Adrenal gland (tissue), 12 donors: ENCODE measurements around the gene EEF1G. TPM values are rescaled to one million over a fixed set of nuclear protein-coding genes. Genes with fewer than 3 reads are reported as not detected.

Experiments used
- DNase-seq, 7 donors: peaks; one replicate each; pipeline ENCODE4 v3.0.0-alpha.2; 2019 to 2020
- H3K27ac ChIP-seq, 5 donors: fragments of 200-600 bp; sonication (generic) in 4 of 5; 1 replicate in 3 of 5; 2 replicates in 2 of 5; pipeline versions ENCODE4 v1.5.1 to v1.8.0; 2016 to 2020; ENCODE audit warnings: mild to moderate bottlenecking in 1 of 5
- H3K27me3 ChIP-seq: fragments of 200-600 bp; 2 replicates; pipeline ENCODE4 v1.8.0; 2021
- H3K36me3 ChIP-seq, 2 donors: fragments of 200-600 bp; replicated peaks in 1 of 2; 1 replicate in 1 of 2; 2 replicates in 1 of 2; pipeline versions ENCODE4 v1.5.1 to v1.8.0; 2018 to 2022
- H3K4me1 ChIP-seq, 2 donors: fragments of 200-600 bp; replicated peaks in 1 of 2; 1 replicate in 1 of 2; 2 replicates in 1 of 2; pipeline versions ENCODE4 v1.5.1 to v1.8.0; 2018 to 2021
- H3K4me3 ChIP-seq, 4 donors: fragments of 200-600 bp; sonication (generic) in 3 of 4; one replicate each; pipeline ENCODE4 v1.5.1; 2016 to 2018
- H3K9me3 ChIP-seq, 3 donors: fragments of 200-600 bp; sonication (generic) in 1 of 3; replicated peaks in 1 of 3; 1 replicate in 2 of 3; 2 replicates in 1 of 3; pipeline versions ENCODE4 v1.5.1 to v1.8.0; 2016 to 2021
- POLR2A ChIP-seq, 2 donors: fragments of 450-650 bp; IDR thresholded peaks; one replicate each; pipeline ENCODE4 v1.6.1; 2017; ENCODE audit warnings: antibody characterized with exemption in 2 of 2, mild to moderate bottlenecking in 2 of 2, moderate library complexity in 1 of 2
- WGBS, 4 donors: extraction: QIAGEN DNeasy Blood & Tissue Kit in 2 of 4; methylation state at CpG; one replicate each; pipeline versions ENCODE4 v1.1.5 to v1.1.7; 2013 to 2017; 5-methylcytosine and 5-hydroxymethylcytosine counted together
- intact Hi-C, 2 donors: fragments of 100-400 bp; cut with DNase I; formaldehyde crosslinking; loops; one replicate each; pipeline versions ENCODE4 v1.14.1 to v1.15.0; 2022 to 2023
- microRNA-seq, 3 donors: library from miRNA; unstranded; fragments of <30 nt; microRNA quantifications; one replicate each; pipeline ENCODE4, GENCODE V29; 2017 to 2020
- polyA plus RNA-seq, 3 donors: library from polyadenylated mRNA; stranded (reverse); fragments of 200-250 nt in 2 of 3; fragments of 350-450 nt in 1 of 3; fragmentation: Illumina TruSeq in 1 of 3; extraction: RNeasy Lipid Tissue Mini Kit (QIAGEN cat#74804) in 1 of 3; gene quantifications; one replicate each; pipeline ENCODE4 v1.2.3, GENCODE V29; 2013 to 2014
- small RNA-seq, 2 donors: library from RNA; depleted of rRNA; stranded (forward); fragments of <200 nt; gene quantifications; one replicate each; pipeline ENCODE3, GENCODE V24; 2016
- total RNA-seq, 9 donors: library from RNA; depleted of rRNA in 4 of 9; stranded (reverse); fragments of >200 nt in 4 of 9; fragments of 120-200 nt in 1 of 9; fragmentation: NEBNext Ultra II Directional in 1 of 9; extraction: Animal tissue kit (Norgen Biotek cat#: 25700) in 1 of 9; gene quantifications; one replicate each; pipeline versions ENCODE4 v1.1.0 to v1.2.4, GENCODE V29; 2013 to 2023
- TF ChIP-seq, protein P1 (sequence below), 6 experiments: fragments of 450-650 bp in 4 of 6; fragments of 200-600 bp in 2 of 6; sonication (generic) in 1 of 6; IDR thresholded peaks; 1 replicate in 5 of 6; 2 replicates in 1 of 6; pipeline versions ENCODE4 v1.5.1 to v1.8.0; 2016 to 2021; ENCODE audit warnings: antibody characterized with exemption in 6 of 6, mild to moderate bottlenecking in 2 of 6, moderate library complexity in 1 of 6
- donor health status: healthy with polysubstance abuse.
- donor health status: Bipolar disorder and iron deficiency.
- donor health status: DM: yes; HTN: yes; CAD: no.
- donor health status: DM: no; HTN: no; CAD: no.
- donor health status: DM: no; HTN: no; CAD: no.
- donor health status: DM: yes; HTN: yes; CAD: no.

The EEF1G gene
- total and polyA plus RNA-seq, 12 donors, result 646 to 1,585 (median 1,183) TPM

DNA sequence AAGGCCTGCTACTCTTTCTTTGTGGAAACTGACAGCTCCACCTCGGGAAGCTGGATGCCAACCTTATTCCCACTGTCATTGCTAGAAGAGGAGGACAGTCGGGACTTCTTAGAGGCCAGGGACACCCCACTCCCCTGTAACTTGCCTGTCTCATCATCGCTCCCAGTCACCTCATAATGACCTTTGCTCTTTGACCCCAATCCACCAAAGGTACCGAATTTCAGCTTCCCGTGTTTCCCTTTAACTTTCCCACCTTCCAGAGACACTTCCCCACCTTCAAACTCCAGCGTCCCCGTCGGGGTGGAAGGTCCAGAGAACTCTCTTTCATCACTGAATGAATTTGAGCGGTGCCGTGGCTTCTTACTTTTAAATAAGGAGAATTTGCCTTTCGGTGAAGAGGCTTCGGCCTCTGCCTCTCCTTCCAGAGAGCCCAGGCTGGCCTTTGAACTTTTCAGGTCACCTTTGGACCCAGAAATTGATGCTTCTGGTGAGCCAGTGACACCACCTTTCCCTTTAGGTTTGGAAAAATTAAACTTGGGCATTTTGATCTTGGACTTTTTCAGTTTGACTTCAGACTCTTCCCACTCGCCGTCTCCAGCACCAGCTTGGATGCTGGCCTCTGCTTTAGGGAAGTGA is 56.8 kb downstream of the EEF1G start:
- peaks cover 0 to 29% of the 10 kb centered on the region in 2 donors for H3K36me3 ChIP-seq
- no peak overlapping the region for H3K4me3 ChIP-seq
- intact Hi-C loops, result no loop called here
- TF ChIP-seq, protein P1, sequence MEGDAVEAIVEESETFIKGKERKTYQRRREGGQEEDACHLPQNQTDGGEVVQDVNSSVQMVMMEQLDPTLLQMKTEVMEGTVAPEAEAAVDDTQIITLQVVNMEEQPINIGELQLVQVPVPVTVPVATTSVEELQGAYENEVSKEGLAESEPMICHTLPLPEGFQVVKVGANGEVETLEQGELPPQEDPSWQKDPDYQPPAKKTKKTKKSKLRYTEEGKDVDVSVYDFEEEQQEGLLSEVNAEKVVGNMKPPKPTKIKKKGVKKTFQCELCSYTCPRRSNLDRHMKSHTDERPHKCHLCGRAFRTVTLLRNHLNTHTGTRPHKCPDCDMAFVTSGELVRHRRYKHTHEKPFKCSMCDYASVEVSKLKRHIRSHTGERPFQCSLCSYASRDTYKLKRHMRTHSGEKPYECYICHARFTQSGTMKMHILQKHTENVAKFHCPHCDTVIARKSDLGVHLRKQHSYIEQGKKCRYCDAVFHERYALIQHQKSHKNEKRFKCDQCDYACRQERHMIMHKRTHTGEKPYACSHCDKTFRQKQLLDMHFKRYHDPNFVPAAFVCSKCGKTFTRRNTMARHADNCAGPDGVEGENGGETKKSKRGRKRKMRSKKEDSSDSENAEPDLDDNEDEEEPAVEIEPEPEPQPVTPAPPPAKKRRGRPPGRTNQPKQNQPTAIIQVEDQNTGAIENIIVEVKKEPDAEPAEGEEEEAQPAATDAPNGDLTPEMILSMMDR (IDR thresholded peaks at IDR 0.05), result no peak
- TF ChIP-seq POLR2A (IDR thresholded peaks at IDR 0.05), result no peak
- no peaks in the 10 kb centered on the region for H3K9me3 ChIP-seq
- DNase-seq, result no peak
- H3K27ac ChIP-seq, result no peak overlapping the region
- no peaks in the 10 kb centered on the region for H3K4me1 ChIP-seq
- H3K27me3 ChIP-seq, result no peaks in the 10 kb centered on the region
- 88 to 92% (median 88%) methylated on average over 14 of the region's 14 CpGs for WGBS, 4 donors

DNA sequence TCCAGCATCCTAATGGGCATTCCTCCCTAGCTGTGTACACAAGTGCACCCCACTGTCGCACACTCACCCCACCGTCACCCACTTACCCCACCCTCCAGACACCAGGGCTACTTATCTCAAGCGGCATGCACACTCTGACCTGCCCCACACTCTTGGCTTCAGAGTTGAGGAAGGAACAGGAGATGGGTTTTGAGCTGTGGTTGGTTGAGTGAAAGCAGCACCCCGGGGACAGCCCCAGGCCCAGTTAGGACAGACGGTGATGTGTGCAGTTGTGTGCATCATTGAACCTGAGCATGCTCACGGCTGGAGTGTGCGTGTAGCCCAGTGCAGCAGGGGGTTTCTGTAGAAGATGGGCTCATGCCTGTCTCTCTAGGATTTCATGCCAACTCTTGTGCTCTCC is 59.5 kb downstream of the EEF1G start:
- no peak overlapping the region for H3K27ac ChIP-seq
- DNase-seq, result no peak
- TF ChIP-seq, protein P1 (IDR thresholded peaks at IDR 0.05), result no peak
- TF ChIP-seq POLR2A (IDR thresholded peaks at IDR 0.05), result no peak
- 88 to 96% (median 92%) methylated on average over 4 to 7 of the region's 7 CpGs for WGBS, 4 donors
- intact Hi-C loops, result no loop called here
- H3K4me3 ChIP-seq, result no peak overlapping the region
- no peaks in the 10 kb centered on the region for H3K27me3 ChIP-seq
- peaks cover 0 to 29% of the 10 kb centered on the region in 2 donors for H3K36me3 ChIP-seq
- no peaks in the 10 kb centered on the region for H3K4me1 ChIP-seq
- no peaks in the 10 kb centered on the region for H3K9me3 ChIP-seq

DNA sequence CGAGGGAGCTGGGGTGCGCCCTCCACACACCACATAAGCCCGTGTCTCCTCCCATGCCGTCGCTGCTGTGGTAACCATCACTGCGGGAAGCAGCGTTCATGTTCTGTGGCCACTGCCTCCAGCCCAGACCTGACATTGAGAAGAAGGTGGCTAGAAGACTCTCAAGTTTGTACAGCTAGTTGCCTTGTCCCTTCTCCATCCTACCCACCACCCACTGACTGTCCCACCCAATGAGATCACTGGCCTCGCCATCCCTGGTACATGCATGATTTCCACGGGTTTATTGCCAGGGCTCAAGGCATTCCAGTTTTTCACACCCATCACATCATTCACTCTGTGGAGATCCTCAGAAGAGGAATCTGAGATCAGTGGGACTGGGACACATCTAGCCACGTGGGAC is 60.1 kb downstream of the EEF1G start:
- DNase-seq, result no peak
- peaks cover 0 to 4% of the 10 kb centered on the region in 2 donors for H3K4me1 ChIP-seq
- peaks cover 0 to 25% of the 10 kb centered on the region in 2 donors for H3K36me3 ChIP-seq
- no peak overlapping the region for H3K27ac ChIP-seq
- intact Hi-C loops, result no loop called here
- no peaks in the 10 kb centered on the region for H3K9me3 ChIP-seq
- H3K4me3 ChIP-seq, result no peak overlapping the region
- no peaks in the 10 kb centered on the region for H3K27me3 ChIP-seq
- TF ChIP-seq, protein P1 (IDR thresholded peaks at IDR 0.05), result no peak
- no peak for TF ChIP-seq POLR2A (IDR thresholded peaks at IDR 0.05)
- WGBS, 4 donors, result 92 to 94% (median 93%) methylated on average over 6 to 10 of the region's 10 CpGs

DNA sequence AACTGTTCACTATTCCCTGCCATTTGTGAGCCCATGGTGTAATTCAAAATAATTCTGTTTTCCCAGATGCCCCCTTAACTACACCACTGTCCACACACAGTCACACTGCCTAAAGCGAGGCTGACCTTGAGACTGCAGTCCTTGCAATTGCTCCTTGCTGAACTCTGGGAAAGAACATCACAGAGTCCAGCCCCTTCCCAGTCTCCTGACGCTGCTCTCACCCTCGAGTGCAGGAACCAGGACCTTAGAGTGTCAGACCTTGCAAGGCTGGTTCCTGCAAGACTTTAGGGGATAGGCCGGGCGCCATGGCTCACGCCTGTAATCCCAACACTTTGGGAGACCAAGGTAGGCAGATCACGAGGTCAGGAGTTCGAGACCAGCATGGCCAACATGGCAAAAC is 60.7 kb downstream of the EEF1G start:
- TF ChIP-seq, protein P1 (IDR thresholded peaks at IDR 0.05), result no peak
- no peak for TF ChIP-seq POLR2A (IDR thresholded peaks at IDR 0.05)
- DNase-seq, result no peak
- no peak overlapping the region for H3K27ac ChIP-seq
- intact Hi-C loops, result no loop called here
- H3K9me3 ChIP-seq, result no peaks in the 10 kb centered on the region
- no peak overlapping the region for H3K4me3 ChIP-seq
- H3K27me3 ChIP-seq, result no peaks in the 10 kb centered on the region
- H3K4me1 ChIP-seq, result peaks cover 0 to 10% of the 10 kb centered on the region in 2 donors
- H3K36me3 ChIP-seq, result peaks cover 0 to 19% of the 10 kb centered on the region in 2 donors
- WGBS, 4 donors, result 67 to 78% (median 72%) methylated on average over 6 to 8 of the region's 8 CpGs

Small RNA genes within 50 kb of the gene (microRNA-seq; reads per million reads assigned to microRNA genes)
- 0 to 1.1 (median 0.57) reads per million in 3 donors for gene MIR6747

Small RNA genes within 50 kb of the gene (small RNA-seq; reads per million reads assigned to genes)
- gene AP001458.1, result 0 reads per million in 2 donors
- 0 reads per million in 2 donors for gene EEF1G
- gene MIR6747, result 0 to 0.08 reads per million in 2 donors

Other genes starting within 250 kb of the EEF1G start
- 10 to 100 TPM in 1 of 9 donors, 1 to 10 TPM in 7, under 1 TPM in 1; 0.48 to 17.2 (median 4.8) TPM for gene ASRGL1, start 236.4 kb downstream of the EEF1G start, total RNA-seq
- 1 to 10 TPM; 3.6 to 6.8 (median 4.0) TPM for gene ASRGL1, start 236.4 kb downstream of the EEF1G start, polyA plus RNA-seq
- gene SCGB1A1, start 154.9 kb downstream of the EEF1G start, total RNA-seq, result 1 to 10 TPM in 2 of 9 donors, not detected in 7; 1.7 to 3.1 TPM
- gene SCGB1A1, start 154.9 kb downstream of the EEF1G start, polyA plus RNA-seq, result 1 to 10 TPM in 1 of 3 donors, not detected in 2; 1.5 TPM
- gene AHNAK, start 27.1 kb downstream of the EEF1G start, total RNA-seq, result 100 to 1,000 TPM in 8 of 9 donors, 10 to 100 TPM in 1; 54.2 to 307 (median 195) TPM
- gene AHNAK, start 27.1 kb downstream of the EEF1G start, polyA plus RNA-seq, result 10 to 100 TPM; 32.0 to 35.4 (median 32.7) TPM
- gene TUT1, start 17.6 kb upstream of the EEF1G start, total RNA-seq, result 10 to 100 TPM in 7 of 9 donors, 1 to 10 TPM in 2; 7.0 to 32.4 (median 14.9) TPM
- 10 to 100 TPM in 2 of 3 donors, 1 to 10 TPM in 1; 9.4 to 67.6 (median 34.0) TPM for gene TUT1, start 17.6 kb upstream of the EEF1G start, polyA plus RNA-seq
- 10 to 100 TPM; 63.9 to 97.3 (median 73.6) TPM for gene MTA2, start 28.0 kb upstream of the EEF1G start, total RNA-seq
- 10 to 100 TPM; 66.5 to 82.4 (median 73.5) TPM for gene MTA2, start 28.0 kb upstream of the EEF1G start, polyA plus RNA-seq
- gene EML3, start 38.9 kb upstream of the EEF1G start, total RNA-seq, result 10 to 100 TPM; 13.0 to 97.9 (median 35.4) TPM
- gene EML3, start 38.9 kb upstream of the EEF1G start, polyA plus RNA-seq, result 100 to 1,000 TPM in 2 of 3 donors, 1 to 10 TPM in 1; 9.7 to 198 (median 139) TPM
- gene ROM1, start 39.4 kb upstream of the EEF1G start, total RNA-seq, result 10 to 100 TPM in 3 of 9 donors, 1 to 10 TPM in 6; 1.6 to 22.3 (median 4.9) TPM
- 10 to 100 TPM in 2 of 3 donors, 1 to 10 TPM in 1; 5.1 to 11.3 (median 11.1) TPM for gene ROM1, start 39.4 kb upstream of the EEF1G start, polyA plus RNA-seq
- gene B3GAT3, start 48.1 kb upstream of the EEF1G start, total RNA-seq, result 10 to 100 TPM; 25.3 to 56.6 (median 34.5) TPM
- gene B3GAT3, start 48.1 kb upstream of the EEF1G start, polyA plus RNA-seq, result 10 to 100 TPM in 2 of 3 donors, 1 to 10 TPM in 1; 5.9 to 83.3 (median 60.6) TPM
- 100 to 1,000 TPM; 105 to 304 (median 182) TPM for gene GANAB, start 72.7 kb upstream of the EEF1G start, total RNA-seq
- gene GANAB, start 72.7 kb upstream of the EEF1G start, polyA plus RNA-seq, result 100 to 1,000 TPM in 1 of 3 donors, 10 to 100 TPM in 2; 90.9 to 177 (median 94.0) TPM
- 10 to 100 TPM in 8 of 9 donors, 1 to 10 TPM in 1; 9.6 to 32.3 (median 25.0) TPM for gene INTS5, start 79.4 kb upstream of the EEF1G start, total RNA-seq
- 1 to 10 TPM; 4.4 to 7.5 (median 4.6) TPM for gene INTS5, start 79.4 kb upstream of the EEF1G start, polyA plus RNA-seq
- gene C11orf98, start 91.3 kb upstream of the EEF1G start, total RNA-seq, result 10 to 100 TPM; 42.8 to 87.3 (median 49.8) TPM
- 100 to 1,000 TPM in 2 of 3 donors, 10 to 100 TPM in 1; 95.8 to 142 (median 104) TPM for gene C11orf98, start 91.3 kb upstream of the EEF1G start, polyA plus RNA-seq
- gene CSKMT, start 91.4 kb upstream of the EEF1G start, total RNA-seq, result 10 to 100 TPM in 3 of 9 donors, 1 to 10 TPM in 5, not detected in 1; 2.8 to 15.6 (median 8.3) TPM
- 10 to 100 TPM in 2 of 3 donors, 1 to 10 TPM in 1; 1.9 to 37.2 (median 20.6) TPM for gene CSKMT, start 91.4 kb upstream of the EEF1G start, polyA plus RNA-seq
- 10 to 100 TPM; 10.2 to 21.3 (median 15.2) TPM for gene UQCC3, start 97.8 kb upstream of the EEF1G start, total RNA-seq
- 10 to 100 TPM in 2 of 3 donors, 1 to 10 TPM in 1; 2.2 to 25.7 (median 25.7) TPM for gene UQCC3, start 97.8 kb upstream of the EEF1G start, polyA plus RNA-seq
- gene LBHD1, start 98.4 kb upstream of the EEF1G start, total RNA-seq, result 10 to 100 TPM in 3 of 9 donors, 1 to 10 TPM in 6; 1.1 to 22.0 (median 8.4) TPM
- 10 to 100 TPM; 16.5 to 30.4 (median 17.5) TPM for gene LBHD1, start 98.4 kb upstream of the EEF1G start, polyA plus RNA-seq
- 100 to 1,000 TPM in 6 of 9 donors, 10 to 100 TPM in 3; 81.3 to 308 (median 139) TPM for gene UBXN1, start 105.2 kb upstream of the EEF1G start, total RNA-seq
- 100 to 1,000 TPM; 114 to 225 (median 177) TPM for gene UBXN1, start 105.2 kb upstream of the EEF1G start, polyA plus RNA-seq
- gene LRRN4CL, start 115.6 kb upstream of the EEF1G start, total RNA-seq, result 10 to 100 TPM in 6 of 9 donors, 1 to 10 TPM in 3; 3.1 to 29.9 (median 13.6) TPM
- gene LRRN4CL, start 115.6 kb upstream of the EEF1G start, polyA plus RNA-seq, result 1 to 10 TPM; 5.7 to 9.3 (median 6.4) TPM
- gene BSCL2, start 133.5 kb upstream of the EEF1G start, total RNA-seq, result 100 to 1,000 TPM in 6 of 9 donors, 10 to 100 TPM in 3; 77.6 to 185 (median 108) TPM
- 100 to 1,000 TPM; 134 to 653 (median 440) TPM for gene BSCL2, start 133.5 kb upstream of the EEF1G start, polyA plus RNA-seq
- gene GNG3, start 133.8 kb upstream of the EEF1G start, total RNA-seq, result 1 to 10 TPM in 3 of 9 donors, under 1 TPM in 4, not detected in 2; 0.39 to 3.2 (median 0.96) TPM
- gene GNG3, start 133.8 kb upstream of the EEF1G start, polyA plus RNA-seq, result 10 to 100 TPM in 1 of 3 donors, 1 to 10 TPM in 2; 4.1 to 15.7 (median 6.4) TPM
- 10 to 100 TPM in 8 of 9 donors, 1 to 10 TPM in 1; 9.6 to 34.5 (median 17.6) TPM for gene HNRNPUL2, start 153.6 kb upstream of the EEF1G start, total RNA-seq
- gene HNRNPUL2, start 153.6 kb upstream of the EEF1G start, polyA plus RNA-seq, result 10 to 100 TPM; 23.8 to 40.2 (median 38.1) TPM
- 10 to 100 TPM; 10.7 to 45.0 (median 27.0) TPM for gene TTC9C, start 154.6 kb upstream of the EEF1G start, total RNA-seq
- gene TTC9C, start 154.6 kb upstream of the EEF1G start, polyA plus RNA-seq, result 10 to 100 TPM; 36.7 to 93.9 (median 46.3) TPM
- gene ZBTB3, start 180.3 kb upstream of the EEF1G start, total RNA-seq, result 10 to 100 TPM in 6 of 9 donors, 1 to 10 TPM in 3; 6.9 to 19.5 (median 13.6) TPM
- gene ZBTB3, start 180.3 kb upstream of the EEF1G start, polyA plus RNA-seq, result 1 to 10 TPM; 3.0 to 5.6 (median 3.3) TPM
- 100 to 1,000 TPM in 1 of 9 donors, 10 to 100 TPM in 8; 58.2 to 195 (median 79.8) TPM for gene POLR2G, start 187.7 kb upstream of the EEF1G start, total RNA-seq
- gene POLR2G, start 187.7 kb upstream of the EEF1G start, polyA plus RNA-seq, result 100 to 1,000 TPM in 2 of 3 donors, 10 to 100 TPM in 1; 67.6 to 109 (median 108) TPM
- gene TAF6L, start 197.5 kb upstream of the EEF1G start, total RNA-seq, result 10 to 100 TPM; 18.3 to 42.3 (median 25.9) TPM
- 10 to 100 TPM; 10.8 to 98.1 (median 41.2) TPM for gene TAF6L, start 197.5 kb upstream of the EEF1G start, polyA plus RNA-seq
- 100 to 1,000 TPM in 3 of 9 donors, 10 to 100 TPM in 6; 55.4 to 217 (median 72.6) TPM for gene TMEM179B, start 213.5 kb upstream of the EEF1G start, total RNA-seq
- 10 to 100 TPM; 37.2 to 97.7 (median 66.6) TPM for gene TMEM179B, start 213.5 kb upstream of the EEF1G start, polyA plus RNA-seq
- 10 to 100 TPM; 12.6 to 49.1 (median 24.7) TPM for gene TMEM223, start 218.1 kb upstream of the EEF1G start, total RNA-seq
- 10 to 100 TPM; 32.0 to 41.3 (median 32.5) TPM for gene TMEM223, start 218.1 kb upstream of the EEF1G start, polyA plus RNA-seq
- 100 to 1,000 TPM in 1 of 9 donors, 10 to 100 TPM in 8; 32.8 to 134 (median 58.8) TPM for gene NXF1, start 231.5 kb upstream of the EEF1G start, total RNA-seq
- gene NXF1, start 231.5 kb upstream of the EEF1G start, polyA plus RNA-seq, result 100 to 1,000 TPM in 2 of 3 donors, 10 to 100 TPM in 1; 87.0 to 274 (median 231) TPM